Stimulated activated CD8-positive, alpha-beta memory T cell treated with anti-CD3 and anti-CD28 coated beads, Interleukin-4, amount 100 ng/mL, for 4 hours (primary cell): Measurements from ENCODE around the gene FMN1.
"Not testable (repeated sequence)": the region's sequence is repeated elsewhere in the genome, so short reads cannot be mapped to it uniquely, and the experiment has no call there.

Experiments
- DNase-seq, 2 donors: peaks; one replicate each; pipeline ENCODE4 v3.0.0-alpha.2; 2020; ENCODE audit warnings: low read depth in 2 of 2, low spot score in 1 of 2

Gene FMN1

GRCh38 chr15:32983679-32984078, 210.8 kb downstream of the FMN1 start:
- no peak for DNase-seq

- DNase-seq: no peak
Observed at GRCh38 chr15:32982001-32982400, 212.5 kb downstream of the FMN1 start.

- no peak for DNase-seq
Observed at GRCh38 chr15:32981536-32981935, 213.0 kb downstream of the FMN1 start.

- DNase-seq: no peak
Observed at GRCh38 chr15:32979710-32980109, 214.8 kb downstream of the FMN1 start.

DNA sequence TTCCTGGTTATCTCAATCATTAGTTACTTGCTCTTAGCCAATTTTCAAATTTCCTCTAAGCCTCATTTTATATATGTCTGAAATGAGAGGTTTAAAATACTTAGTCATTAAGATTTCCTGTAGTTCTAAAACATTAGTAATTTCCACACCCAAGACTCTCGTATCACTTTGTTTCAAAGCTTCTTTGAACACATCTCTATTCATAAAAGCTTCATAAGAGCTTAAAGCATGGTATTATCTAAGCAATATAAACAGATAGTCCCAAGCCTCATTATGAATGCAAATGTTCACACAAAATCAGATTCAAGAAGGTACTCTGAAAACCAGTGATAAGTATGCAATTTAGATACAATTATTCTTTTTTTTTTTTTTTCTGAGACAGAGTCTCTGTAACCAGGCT, 217.0 kb downstream of the FMN1 start:
- DNase-seq: no peak

DNA sequence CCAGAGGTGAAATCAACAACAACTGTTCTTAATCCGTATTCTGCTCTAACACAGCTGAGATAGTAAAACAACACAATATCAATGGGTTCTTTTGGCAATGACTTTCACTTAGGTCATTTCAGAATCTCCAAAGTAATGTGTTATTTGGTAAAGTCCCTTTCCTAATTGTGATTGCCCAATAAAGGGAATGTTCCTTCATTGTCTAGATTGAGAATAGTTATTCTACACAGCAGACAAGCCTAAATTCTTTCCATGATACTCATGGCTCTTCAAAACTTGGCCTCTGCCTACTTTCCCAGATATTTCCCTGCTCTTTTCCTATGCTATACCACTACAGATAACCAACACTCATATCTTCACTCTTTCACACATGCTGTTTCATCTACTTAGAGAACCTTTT, 219.8 kb downstream of the FMN1 start:
- DNase-seq: no peak

GRCh38 chr15:32972686-32973085, 221.8 kb downstream of the FMN1 start:
- no peak for DNase-seq

DNA sequence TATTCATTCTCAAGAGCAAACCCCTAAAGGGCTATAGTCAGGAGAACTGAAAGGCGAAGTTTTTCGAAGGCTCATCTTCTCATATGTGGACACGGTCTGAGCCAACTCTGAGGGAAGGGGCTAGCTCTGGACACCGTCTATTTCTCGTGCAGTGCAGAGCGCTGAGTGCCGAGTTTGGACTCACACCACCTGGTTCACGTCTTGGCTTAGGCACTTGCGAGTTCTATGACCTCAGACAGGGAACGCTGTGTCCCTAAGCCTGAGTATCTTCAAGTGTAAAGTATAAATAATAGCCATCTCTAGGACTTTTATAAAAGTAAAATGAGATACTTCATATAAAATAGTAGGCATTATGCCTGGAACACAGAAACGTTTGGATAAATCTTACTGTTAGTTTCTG, 223.7 kb downstream of the FMN1 start:
- no peak for DNase-seq

- no peak for DNase-seq
Observed at GRCh38 chr15:32967521-32967920, 227.0 kb downstream of the FMN1 start.

- no peak for DNase-seq
Observed at GRCh38 chr15:32966512-32966911, 228.0 kb downstream of the FMN1 start.

GRCh38 chr15:32965897-32966296, 228.6 kb downstream of the FMN1 start:
- no peak for DNase-seq

DNA sequence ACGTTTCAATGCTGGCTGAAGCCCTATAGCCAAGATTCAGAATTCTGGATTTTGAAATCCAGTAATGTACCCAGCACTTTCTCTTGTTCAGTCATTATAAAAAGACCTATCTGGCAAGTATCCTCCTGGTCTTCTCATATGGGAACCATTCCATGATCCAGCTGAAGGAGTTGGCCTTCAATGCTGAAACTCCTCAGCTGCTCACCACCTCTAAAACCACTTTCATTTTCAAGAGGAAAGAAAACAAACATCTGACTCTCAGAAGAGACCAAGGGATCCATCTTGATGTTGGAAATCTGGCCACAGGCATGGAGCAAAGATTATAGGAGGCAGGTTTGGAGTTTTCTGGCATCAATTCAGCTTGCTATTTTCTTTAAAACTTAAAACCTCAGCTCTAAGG, 235.4 kb downstream of the FMN1 start:
- DNase-seq: no peak

DNA sequence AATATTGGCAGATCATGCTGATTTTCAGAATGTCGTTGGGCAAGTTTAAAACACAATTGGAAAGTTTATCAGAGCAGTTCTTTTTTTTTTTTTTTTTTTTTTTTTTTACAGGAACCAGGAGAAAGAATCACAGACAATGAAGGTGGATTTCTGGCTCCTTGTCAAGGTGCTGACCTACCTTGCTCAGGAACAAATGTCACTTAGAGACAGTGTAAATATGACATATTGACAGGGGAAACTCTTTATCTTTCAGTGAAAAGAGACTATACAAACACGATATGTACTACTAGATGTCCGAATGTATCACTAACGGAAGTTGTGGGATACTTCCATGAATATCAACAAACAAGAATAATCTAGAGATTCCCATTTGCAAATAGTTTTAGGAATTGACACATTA, 237.3 kb downstream of the FMN1 start:
- DNase-seq: no peak

DNA sequence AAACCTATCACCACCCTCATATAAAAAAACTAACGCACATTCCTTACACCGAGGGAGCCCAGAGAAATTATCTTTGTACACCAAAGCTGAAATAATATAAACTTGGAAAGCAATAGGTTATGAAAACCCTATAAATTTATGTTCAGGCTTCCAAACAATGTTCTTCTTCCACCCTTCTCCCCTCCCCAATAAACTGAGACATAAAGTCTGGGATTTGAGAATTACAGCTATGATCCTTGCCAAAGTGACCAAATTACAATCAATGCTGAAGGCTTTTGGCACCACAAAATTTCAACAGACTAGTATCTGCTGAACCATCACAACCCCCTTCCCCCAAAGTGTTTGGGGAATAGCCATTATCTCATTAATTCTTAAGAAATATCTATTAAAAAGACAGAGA, 237.8 kb downstream of the FMN1 start:
- no peak for DNase-seq

- DNase-seq: no peak
Observed at GRCh38 chr15:32956006-32956405, 238.5 kb downstream of the FMN1 start.

GRCh38 chr15:32953533-32953910, 241.0 kb downstream of the FMN1 start:
- no peak for DNase-seq

DNA sequence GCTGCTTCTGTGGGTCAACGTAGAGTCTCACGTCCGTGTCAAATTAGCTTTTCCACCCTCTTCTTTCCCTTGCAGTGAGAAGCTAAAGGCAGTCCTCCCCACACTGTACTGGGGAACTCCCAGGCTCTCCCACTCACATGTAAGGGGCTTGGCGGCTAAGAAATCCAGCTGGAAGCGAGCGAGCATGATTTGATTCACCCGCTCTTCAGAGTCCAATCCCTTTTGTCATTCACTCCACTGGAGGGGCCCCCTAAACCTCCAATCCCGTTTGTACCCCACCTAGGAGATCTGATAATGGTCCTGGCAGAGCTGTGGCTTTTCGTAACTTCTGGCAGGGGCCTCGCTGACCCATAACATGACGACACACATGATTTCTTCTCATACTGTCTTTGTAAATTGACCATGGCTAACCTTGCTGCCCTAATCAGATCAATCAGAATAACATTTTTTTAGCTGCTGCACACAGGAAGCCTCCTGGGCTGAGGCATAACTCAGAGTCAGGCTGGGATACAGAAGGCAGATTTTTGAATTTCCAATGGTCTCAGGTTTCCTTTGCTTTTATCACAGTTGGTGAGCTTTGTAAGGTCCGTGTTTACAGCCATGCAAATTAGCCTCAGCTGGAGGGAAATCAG, 241.5 kb downstream of the FMN1 start:
- DNase-seq: no peak

DNA sequence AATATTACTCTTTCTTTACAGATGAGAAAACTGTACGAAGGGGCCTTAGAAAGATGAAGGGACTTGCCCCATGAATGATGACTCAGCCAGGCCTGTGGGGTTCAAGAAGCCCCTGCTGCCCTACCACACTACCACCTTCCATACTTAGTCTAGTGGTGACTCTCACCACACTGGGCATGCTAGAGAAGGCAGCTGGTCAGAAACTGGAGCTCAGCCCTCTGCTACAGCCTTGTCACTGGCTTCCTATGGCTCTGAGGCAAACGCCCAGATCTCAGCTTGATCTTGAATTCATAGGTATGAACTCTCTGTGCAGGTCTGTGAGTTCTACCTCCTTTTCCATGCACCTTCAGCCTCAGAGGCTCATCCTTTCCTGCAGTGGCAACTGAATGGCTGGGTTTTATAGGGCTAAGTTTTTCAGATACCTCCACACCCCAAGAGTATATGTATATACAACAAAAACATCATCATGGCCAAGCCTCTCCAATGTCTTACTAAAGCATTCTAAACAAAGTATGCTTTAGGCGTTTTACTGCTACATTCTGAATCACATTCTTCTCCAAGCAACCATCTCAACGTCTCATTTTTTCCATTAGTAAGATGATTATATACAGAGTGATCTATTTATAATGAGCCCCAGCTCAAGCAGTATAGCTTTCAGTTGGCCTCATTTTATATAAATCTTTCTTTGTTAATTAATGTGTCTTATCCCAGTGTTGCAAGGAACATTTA, 242.6 kb downstream of the FMN1 start:
- DNase-seq: no peak

- not testable (repeated sequence) for DNase-seq
Observed at GRCh38 chr15:32950051-32950450, 244.5 kb downstream of the FMN1 start.

DNA sequence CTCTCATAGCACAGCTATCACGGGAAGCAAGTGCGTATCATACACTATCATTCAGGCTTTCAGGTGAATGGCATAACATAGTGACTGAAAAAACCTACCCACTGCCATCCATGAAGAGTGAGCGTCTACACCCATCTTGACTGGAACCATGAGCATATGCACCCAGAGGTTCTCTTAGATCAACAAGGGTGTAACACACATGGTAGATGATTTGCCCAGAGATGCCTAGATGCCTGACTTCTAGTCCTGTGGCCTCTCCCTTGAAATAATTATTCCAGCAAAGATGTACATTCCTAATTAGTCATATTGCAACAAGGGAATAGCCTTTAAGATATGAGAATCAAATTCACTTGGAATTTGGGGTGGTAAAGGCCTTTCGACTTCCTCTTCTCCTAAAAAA, 248.3 kb downstream of the FMN1 start:
- DNase-seq: no peak

- DNase-seq: no peak
Observed at GRCh38 chr15:32944431-32944830, 250.1 kb downstream of the FMN1 start.

- no peak for DNase-seq
Observed at GRCh38 chr15:32943711-32944110, 250.8 kb downstream of the FMN1 start.

DNA sequence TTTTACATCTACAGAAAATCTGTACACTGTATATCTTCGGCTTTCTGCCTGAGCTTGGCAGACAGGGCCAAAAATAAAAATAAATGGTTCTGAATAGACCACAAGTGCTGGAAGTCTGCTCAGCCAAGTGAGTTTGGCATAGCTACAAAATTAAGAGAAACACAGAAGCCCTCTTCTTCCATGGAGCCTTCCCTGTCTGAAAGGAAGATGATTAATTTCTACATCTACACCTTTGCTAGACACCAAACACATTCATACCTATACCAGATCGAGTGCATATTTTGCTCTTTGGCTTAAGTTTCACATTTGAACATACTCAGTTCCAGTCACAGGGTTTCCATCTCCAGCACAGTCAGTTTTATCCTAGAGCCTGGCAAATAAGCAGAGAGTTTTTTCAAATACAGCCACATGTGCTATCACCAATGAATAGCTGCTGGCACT, 252.1 kb downstream of the FMN1 start:
- no peak for DNase-seq
